DLD1 (cell line): ENCODE data around the gene CAPN8.
"Not testable (repeated sequence)": the region's sequence is repeated elsewhere in the genome, so short reads cannot be mapped to it uniquely, and the experiment has no call there.

Source experiments
- in situ Hi-C: cut with HindIII; loops from 2 replicates; pipeline ENCODE4 v1.10.0; 2017; ENCODE audit warnings: low sequenced_read_pairs

Gene CAPN8

GRCh38 chr1:223534677-223535076 lies 130.8 kb downstream of the CAPN8 start:
- in situ Hi-C loops = no loop called here

- in situ Hi-C loops = no loop called here
These were observed 131.8 kb downstream of the CAPN8 start for GRCh38 chr1:223533708-223534107.

GRCh38 chr1:223531742-223532341 lies 133.7 kb downstream of the CAPN8 start:
- in situ Hi-C loops = no loop called here

- in situ Hi-C loops = no loop called here
These were observed 139.5 kb downstream of the CAPN8 start for GRCh38 chr1:223525957-223526356.

- in situ Hi-C loops = no loop called here
These were observed 140.0 kb downstream of the CAPN8 start for GRCh38 chr1:223525546-223525945.

GRCh38 chr1:223524930-223525451 lies 140.5 kb downstream of the CAPN8 start:
- in situ Hi-C loops = no loop called here

GRCh38 chr1:223521150-223521549 lies 144.4 kb downstream of the CAPN8 start:
- in situ Hi-C loops = no loop called here

- in situ Hi-C loops = no loop called here
These were observed 145.3 kb downstream of the CAPN8 start for GRCh38 chr1:223520200-223520599.

GRCh38 chr1:223519116-223519515 lies 146.4 kb downstream of the CAPN8 start:
- in situ Hi-C loops = no loop called here

GRCh38 chr1:223518553-223518952 lies 146.9 kb downstream of the CAPN8 start:
- in situ Hi-C loops = not testable (repeated sequence)

- in situ Hi-C loops = no loop called here
These were observed 149.6 kb downstream of the CAPN8 start for GRCh38 chr1:223515926-223516325.

- in situ Hi-C loops = no loop called here
These were observed 150.1 kb downstream of the CAPN8 start for GRCh38 chr1:223515421-223515820.

- in situ Hi-C loops = no loop called here
These were observed 150.9 kb downstream of the CAPN8 start for GRCh38 chr1:223514644-223515043.

- in situ Hi-C loops = no loop called here
These were observed 152.2 kb downstream of the CAPN8 start for GRCh38 chr1:223513309-223513708.

GRCh38 chr1:223512057-223512456 lies 153.4 kb downstream of the CAPN8 start:
- in situ Hi-C loops = no loop called here

- in situ Hi-C loops = no loop called here
These were observed 156.7 kb downstream of the CAPN8 start for GRCh38 chr1:223508796-223509195.

GRCh38 chr1:223504741-223505140 lies 160.8 kb downstream of the CAPN8 start:
- in situ Hi-C loops = no loop called here

GRCh38 chr1:223503348-223503747 lies 162.2 kb downstream of the CAPN8 start:
- in situ Hi-C loops = no loop called here

GRCh38 chr1:223500560-223501425 lies 164.7 kb downstream of the CAPN8 start:
- in situ Hi-C loops = no loop called here

- in situ Hi-C loops = no loop called here
These were observed 168.6 kb downstream of the CAPN8 start for GRCh38 chr1:223496883-223497282.

GRCh38 chr1:223494926-223495645 lies 170.4 kb downstream of the CAPN8 start:
- in situ Hi-C loops = no loop called here
